UCSD-AML1 (cell line): ENCODE data around the gene CFAP46.
"Not testable (repeated sequence)": the region's sequence is repeated elsewhere in the genome, so short reads cannot be mapped to it uniquely, and the experiment has no call there.

Experiments
- DNase-seq: peaks from one replicate; lab custom pipeline; 2025; ENCODE audit not compliant: unreplicated experiment; lab: John Stamatoyannopoulos, UW

Gene CFAP46

DNA sequence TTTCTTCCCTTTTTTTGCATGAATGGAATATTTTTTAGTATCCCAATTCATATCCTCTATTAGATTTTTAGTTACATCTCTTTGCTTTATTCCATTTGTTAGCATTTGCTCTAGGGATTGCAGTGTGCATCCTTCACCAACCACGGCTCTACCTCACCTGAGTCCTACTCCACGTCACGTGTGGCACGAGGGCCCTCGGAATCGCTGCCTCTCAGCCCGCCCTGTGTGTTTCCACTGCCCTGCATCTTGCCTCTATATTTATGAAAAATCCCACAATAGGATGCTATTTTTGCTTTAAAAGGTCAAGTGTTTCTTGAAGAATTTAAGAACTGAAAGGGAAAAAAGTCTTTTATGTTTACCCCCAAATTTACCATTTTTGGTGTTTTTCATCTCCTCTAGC, 41.0 kb downstream of the CFAP46 start:
- DNase-seq, result no peak

DNA sequence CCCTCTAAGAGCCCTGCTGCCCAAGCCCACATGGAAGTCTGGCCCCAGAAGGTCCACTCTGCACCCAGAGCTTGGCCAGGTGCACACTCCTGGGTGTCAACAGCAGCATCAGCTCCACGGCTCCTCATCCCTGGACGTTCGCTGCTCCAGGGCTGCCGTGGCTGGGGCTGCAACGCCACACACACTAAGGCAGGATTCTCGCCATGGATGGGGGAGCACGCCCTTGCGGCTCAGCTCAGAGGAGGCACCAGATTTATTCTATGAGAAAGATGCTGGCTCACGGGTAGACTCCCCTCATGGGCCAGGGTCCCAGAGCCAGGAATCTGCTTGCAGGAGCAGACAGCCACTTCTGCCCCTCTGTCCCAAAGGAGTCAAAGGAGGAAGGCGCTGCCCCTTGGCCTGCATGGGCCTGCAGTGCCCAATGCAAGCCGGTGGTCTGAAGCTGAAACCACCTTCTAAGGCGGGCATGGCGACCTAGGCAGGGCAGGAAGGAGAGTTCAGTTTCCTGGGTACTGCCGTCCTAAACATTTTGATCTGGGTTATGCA, 42.1 kb downstream of the CFAP46 start:
- no peak for DNase-seq

DNA sequence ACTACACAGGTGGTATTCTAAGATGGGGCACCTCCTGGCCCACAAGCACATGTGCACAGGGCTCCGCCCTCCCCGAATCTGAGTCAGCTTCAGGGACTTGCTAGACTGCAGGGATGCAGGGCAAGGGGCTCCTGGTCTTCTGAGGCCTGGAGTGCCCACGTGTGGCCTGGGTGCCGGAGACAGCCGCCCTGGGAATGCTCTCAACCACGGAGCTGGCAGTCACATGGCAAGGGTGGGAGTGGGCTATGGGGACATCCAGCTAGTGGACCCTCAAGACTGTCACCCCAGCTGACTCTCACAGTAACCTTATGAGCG, 42.7 kb downstream of the CFAP46 start:
- no peak for DNase-seq

DNA sequence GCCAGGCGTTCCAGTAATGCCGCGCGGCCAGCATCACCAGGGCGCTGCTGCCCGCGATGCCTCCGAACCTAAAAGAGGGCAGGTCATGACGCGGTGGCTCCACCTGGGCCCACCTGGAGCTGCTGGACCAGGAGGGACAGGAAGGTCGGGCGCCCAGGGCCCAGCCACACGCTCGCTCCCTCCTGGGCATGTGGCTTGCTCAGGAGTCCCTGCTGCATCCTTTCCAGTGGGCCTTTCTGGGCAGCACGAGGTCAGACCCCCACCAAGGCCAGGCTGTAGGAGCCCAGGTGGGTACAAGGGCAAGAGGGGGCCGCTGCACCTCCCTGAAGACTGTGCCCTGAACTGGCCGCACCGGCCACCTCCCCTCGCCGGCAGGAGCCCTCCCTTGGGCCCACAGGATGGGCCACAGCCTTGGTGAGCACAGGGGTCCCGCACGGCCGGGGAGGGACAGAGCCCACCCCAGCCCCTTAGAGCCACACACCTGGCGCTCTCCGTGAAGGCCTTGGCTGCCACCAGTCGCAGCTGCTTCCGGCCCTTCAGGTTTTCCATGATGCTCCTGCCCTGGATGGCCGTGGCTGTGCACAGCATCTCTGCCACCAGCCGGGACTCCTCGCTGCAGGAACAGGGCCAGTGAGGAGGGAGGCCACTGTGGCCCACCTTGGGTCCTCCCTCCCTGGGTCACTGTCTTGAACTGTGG, 43.2 kb downstream of the CFAP46 start:
- no peak for DNase-seq

DNA sequence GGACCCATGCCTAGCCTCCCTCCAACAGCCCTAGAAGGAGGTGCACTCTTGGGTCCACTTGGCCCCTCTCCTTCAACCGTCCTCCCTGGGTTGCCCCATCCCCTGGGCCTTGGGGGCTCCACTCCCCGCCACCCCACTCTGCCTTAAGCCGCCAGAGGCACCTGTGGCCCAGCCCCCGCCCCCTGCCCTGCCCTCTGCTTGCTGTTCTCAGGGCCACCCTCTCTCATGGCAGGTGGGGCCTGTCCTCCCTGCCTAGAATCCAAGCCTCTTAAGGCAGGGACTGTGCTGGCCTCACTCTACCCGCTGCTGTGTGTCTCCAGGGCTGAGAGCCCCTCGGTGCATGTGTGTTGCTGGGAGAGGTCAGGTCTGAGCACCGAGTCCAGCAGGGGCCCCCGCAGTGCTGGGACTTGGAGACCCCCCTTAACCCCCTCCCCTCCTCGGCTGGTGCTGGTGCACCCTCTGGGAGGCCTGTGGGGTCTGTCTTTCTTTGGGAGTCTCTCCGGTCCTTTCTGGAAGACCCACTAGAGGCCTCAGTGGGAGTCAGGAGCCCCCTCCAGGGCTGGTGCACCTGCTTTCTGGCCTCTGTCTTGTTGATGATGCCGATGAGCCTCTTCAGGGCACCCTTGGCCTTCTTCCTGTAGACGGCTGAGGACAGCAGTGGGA, 43.8 kb downstream of the CFAP46 start:
- DNase-seq, result no peak

DNA sequence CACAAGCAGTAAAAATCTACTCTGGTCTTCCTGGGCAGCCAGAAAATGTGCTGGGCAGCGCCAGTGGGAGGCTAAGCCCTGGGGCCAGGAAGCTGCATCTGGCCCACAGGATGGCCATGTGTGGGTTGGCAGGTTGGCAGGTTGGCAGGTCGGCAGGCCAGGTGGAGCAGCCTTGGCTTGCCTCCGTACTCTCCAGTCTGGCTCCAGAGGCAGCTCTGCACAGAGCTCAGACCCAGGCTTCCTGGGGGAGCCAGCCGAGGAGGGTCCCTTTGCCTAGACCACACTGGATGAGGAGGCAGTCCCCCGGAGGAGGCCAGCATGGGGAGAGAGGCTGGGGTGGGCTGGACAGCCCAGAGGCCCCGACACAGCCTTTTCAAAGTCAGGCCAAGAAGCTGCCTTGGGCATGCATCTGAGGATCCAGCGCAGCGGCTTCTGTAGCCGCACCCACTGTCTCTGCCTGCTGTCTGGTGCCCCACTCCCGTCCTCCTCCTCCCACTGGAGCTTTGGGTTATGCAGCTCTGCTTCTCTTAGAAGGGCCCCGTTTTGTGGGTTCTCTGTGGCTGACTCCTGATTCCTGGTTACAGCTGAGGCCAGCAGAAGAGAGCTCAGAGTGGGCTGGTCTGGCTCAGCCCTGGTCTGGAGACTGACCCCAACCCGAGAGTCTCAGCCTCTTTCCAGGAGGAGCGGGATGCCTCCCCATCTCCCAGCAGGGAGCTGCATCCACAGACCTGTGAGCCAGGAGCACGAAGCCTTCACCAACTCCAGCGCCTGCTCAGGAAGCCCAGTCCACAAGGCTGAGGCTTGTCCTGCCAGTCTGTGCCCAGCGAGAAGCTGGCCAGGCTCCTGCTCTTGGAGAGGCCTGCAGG, 44.6 kb downstream of the CFAP46 start:
- no peak for DNase-seq

DNA sequence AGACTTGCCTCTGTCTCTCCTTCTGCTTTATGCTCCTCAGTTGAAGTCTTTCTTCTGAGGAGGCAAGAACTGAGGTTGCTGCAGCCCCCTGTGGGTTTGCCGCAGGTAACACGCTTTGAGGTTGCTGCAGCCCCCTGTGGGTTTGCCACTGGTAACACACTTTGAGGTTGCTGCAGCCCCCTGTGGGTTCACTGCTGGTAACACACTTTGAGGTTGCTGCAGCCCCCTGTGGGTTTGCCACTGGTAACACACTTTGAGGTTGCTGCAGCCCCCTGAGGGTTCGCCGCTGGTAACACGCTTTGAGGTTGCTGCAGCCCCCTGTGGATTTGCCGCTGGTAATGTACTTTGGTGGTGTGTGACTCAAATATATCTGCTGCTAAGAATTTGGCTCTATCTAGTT, 48.6 kb downstream of the CFAP46 start:
- not testable (repeated sequence) for DNase-seq

DNA sequence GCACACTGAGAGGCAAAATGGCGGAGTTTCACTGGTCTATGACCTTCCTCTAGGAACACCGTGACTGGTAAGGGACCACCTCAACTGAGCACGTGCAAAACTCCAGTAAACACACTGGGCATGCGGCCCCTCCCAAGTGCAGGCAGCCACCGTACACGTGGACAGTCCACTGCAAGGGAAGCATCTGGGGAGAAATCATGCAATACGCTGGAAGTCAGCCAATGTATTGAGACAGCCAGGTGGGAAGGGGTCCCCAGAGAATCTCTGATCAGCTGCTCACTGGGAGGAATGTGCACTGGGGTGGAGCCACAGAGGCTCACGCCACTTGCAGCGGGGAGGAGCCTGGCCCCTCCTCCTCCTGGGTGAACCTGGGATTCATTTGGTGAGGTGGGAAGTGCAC, 49.3 kb downstream of the CFAP46 start:
- DNase-seq, result no peak

DNA sequence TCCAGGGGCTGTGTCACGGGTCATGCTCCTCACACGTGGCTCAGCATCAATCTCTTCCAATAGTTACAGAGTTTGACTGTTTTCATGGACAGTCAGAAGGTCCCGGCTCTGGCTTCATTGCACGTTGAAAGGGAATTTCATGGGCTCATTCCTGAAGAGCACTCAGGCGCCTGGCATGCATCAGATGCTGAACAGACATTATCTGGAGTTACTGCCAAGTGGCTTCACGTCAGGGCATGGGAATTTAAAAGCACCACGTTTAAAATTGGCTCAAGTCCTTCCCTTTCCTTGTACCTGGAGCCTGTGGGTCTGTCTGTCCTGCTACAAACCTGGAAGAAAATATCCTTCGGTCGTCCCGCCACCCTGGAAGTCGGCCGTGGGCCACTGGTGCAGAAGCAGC, 50.4 kb downstream of the CFAP46 start:
- no peak for DNase-seq

DNA sequence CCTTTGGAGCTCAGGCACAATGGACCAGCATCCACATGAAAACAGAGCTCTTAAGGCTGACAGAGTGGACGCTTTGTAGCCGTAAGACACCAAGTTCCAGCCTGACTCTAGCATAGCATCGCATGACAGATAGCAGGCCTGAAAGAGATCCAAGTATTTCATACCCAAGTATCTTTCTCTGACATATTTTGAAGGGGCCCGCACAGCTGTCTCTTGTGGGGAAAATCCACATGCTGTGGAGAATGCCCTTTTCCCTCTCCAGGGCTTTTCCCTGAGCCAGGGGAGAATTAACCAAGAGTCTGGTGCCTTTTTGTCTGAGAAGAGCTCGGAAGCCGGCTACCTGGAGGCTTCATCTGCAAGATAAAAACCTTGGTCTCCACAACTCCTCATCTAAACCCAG, 51.0 kb downstream of the CFAP46 start:
- no peak for DNase-seq

DNA sequence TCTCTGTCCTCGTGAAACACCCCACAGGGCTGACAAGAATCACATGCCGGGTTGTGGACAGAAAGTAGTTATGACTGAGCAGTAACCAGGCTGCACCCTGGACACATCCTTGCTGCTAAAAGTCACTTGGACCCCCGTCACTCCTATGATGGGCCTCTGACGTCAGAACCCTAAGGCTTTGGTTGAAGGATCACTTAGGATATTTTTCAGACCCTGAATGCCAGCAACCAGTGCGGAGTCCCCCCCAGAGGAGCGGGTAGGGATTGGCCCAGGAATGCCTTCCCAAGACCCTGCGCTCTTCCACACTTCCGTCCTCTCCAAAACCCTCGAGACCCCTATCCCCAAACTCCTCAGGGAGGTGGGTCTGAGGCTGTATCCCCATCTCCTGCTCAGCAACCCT, 52.1 kb downstream of the CFAP46 start:
- DNase-seq, result no peak

DNA sequence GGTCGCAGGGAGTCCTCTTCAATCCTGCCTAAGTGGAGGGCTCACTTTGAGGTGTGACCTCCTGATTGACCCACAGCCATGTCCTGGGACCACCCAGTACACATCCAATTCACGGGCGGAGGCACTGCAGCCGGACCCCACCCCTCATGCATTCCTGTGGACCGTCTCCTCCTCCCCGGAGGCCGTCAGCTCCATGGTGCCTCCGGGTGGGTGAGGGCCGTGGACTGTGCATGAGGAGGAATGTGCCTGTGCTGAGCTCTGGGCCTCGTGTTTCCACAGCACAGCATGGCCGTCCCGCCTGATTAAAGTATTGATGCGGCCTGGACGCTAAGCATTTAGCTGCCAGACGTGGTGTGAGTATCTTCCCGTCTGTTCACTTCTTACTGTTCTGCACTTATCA, 52.8 kb downstream of the CFAP46 start:
- DNase-seq, result no peak

DNA sequence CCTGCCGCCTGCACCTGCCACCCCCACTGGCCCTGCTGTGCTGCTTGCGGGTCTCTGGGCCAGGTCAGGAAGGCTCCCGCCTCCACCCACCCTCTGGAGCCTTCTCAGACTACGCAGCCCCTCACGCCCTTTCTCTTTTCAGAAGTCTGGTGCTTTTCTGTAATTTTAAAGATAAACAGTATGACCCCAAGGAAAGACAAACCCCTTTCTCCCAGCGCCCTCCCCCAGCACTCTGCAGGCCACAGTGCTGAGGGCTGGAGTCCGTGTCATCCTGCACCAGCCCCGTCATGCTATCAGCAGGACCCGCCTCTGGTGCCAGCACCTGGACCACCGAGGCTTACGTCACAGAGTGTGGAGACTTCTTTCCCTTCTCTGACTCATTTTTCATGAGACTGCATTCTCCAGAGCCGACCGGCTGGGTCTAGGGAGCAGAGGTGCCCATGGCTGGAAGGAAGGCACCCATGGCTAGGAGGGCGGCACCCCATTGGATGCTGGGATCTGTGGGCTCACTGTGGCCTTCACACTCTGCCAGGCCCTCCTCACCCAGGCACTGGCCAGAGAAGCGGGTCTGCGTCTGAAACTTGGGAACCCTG, 53.4 kb downstream of the CFAP46 start:
- no peak for DNase-seq

DNA sequence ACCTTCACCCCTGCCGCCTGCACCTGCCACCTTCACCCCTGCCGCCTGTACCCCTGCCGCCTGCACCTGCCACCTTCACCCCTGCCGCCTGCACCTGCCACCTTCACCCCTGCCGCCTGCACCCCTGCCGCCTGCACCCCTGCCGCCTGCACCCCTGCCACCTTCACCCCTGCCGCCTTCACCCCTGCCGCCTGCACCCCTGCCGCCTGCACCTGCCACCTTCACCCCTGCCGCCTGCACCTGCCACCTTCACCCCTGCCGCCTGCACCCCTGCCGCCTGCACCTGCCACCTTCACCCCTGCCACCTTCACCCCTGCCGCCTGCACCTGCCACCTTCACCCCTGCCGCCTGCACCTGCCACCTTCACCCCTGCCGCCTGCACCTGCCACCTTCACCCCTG, 53.9 kb downstream of the CFAP46 start:
- DNase-seq, result not testable (repeated sequence)

DNA sequence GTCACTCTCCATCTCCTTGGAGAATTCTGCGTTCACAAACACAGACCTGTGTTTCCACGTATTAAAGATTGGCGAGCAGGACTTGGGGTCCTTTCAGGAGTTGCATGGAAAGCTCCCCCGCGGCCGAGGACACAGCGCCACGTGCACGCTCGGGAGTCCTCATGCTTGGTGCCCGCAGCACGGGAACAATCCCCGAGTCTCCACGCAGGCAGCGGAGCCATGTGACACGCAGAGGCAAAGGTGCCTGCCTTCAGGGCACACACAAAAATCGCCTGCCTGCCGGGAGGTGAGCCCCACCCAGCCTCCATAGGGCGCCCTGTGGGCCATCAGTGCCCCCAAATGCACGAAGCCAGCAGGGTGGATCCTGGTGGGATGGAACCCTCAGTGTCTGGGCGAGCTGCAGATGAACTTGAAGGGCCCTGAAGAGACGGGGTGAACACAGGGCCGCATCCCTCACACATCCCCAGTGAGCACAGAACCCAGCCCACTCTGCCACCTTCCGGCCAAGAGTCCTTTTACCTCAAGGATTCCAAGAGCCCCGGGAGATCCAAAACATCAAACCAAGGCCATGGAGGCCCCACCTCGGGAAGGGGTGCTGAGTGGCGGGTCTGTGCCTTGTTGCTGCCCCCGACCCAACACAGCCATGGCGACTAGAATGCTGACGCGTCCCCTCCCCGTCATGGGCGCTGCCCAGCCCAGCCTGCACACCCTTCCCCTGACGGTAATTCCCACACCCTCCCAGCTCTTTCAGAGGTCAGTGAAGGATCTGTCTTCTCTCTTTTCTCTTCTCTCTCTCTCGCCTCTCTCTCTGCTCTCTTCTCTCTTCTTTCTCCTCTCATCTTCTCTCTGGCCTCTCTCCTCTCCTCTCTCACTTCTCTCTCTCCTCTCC, 55.9 kb downstream of the CFAP46 start:
- no peak for DNase-seq

DNA sequence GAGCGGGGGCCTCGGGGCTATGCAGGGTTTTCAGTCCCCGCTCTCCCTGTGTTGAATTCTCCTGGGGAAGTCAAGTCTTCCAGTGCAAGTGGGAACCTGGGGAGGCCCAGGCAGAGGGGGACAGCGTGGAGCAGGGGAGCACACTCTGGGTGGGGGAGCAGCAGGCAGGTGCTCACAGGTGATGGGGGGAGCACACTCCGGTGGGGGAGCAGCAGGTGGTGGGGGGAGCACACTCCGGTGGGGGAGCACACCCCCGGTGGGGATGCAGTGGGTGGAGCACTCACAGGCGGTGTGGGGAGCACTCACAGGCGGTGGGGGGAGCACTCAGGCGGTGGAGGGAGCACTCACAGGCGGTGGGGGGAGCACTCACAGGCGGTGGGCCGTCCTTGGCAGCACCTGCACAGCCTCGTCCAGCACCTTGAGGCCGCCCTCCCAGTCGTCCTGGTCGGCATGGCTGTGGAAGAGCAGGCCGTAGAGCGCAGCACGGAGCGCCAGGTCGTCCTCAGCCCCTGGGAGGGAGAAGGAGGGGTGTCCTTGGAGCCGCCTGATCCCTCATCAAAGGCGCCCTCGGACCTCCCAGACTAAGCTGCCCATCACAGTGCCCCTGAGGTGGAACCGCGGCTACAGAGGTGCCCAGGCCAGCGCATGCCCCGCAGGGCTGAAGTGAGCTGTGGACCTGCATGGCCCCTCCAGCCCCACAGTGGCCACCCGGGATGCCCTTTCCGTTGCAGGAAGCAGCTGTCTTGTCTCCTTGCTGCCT, 56.7 kb downstream of the CFAP46 start:
- no peak for DNase-seq

DNA sequence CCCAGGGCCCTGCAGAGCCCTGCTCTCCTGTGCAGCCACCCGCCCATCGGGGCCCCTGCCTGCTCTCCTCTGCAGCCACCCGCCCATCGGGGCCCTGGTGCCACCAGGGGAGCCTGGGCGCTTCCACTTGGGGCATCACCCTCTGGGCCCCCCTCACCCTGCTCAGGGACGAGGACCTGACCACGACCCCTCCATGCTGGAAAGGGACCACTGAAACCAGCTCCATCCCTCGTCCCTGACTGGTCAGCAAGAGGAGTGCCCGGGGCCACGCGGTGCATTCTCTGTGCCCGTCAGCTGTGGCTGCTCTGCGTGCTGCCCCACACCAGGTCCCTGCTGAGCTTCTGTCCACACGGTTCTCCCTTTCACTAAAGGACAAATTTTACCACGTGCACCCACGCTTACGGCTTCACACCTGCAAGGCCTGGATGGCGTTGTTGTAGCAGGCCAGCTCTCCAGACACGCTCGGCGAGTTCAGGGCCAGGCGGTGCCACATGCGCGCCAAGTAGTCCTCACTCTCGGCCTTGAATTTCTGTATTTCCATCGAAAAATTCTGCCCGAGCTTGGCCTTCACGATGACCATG, 57.6 kb downstream of the CFAP46 start:
- DNase-seq, result no peak

DNA sequence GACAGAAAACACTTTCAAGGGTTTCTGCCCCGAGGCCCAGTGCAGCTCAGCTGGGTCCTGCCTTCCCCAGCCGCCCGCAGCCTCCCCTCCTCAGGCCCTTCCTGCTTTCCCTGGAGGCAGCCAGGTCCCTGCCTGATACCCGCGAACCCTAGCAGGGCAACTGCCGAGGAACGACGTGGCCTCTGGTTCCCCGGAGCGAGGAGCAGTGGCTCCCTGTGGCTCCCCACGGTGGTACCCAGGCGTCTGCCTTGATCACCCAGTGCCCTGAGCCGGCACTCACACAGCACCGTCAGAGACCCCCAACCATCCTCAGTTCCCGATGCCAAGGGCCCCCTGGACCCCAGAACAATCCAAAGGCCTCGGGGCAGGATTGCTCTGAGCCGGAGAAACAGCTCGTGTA, 58.3 kb downstream of the CFAP46 start:
- no peak for DNase-seq

DNA sequence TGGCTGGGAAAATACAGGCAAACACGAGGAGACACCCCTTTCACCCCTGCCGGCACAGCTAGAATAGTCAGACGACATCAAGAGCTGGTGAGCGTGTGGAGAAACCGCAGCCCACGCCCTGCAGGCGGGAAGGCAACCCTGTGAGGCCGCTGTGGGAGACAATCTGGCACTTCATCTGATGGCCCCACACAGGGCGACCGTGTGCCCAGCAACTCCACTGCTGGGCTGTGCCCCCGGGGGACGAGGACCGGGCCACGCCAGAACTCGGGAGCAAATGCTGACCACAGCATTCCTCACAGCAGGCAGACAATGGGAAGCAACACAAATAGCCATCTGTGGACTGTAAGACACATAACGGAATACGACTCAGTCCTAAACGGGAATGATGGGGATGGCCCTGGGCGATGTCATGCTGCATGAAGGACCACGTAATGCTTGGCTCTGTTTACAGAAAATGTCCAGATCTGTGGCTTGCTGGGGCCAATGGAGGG, 58.9 kb downstream of the CFAP46 start:
- no peak for DNase-seq
